ENCODE measurements around the gene UFC1.

Gene UFC1

DNA sequence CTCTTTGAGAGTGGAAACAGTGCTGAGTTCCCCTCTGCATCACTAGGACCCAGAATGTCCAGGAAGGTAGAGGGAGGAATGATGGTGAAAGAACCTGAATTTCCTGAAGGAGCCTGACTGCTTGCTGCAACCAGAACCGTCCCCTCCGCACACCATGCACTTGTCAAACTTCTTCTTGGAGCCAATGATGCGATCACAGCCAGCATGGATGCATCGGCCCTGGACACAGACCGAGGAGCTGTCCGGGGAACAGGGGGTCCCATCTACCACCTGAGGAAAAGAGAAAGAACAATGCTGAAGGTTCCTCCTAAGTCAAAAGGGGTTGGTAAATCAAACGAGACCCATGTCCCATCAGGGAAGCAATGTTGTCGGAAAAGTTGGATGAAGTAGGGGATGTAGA is 38.2 kb downstream of the UFC1 start:
- H3K27me3 ChIP-seq (ENCODE audit: control insufficient read depth, low read length): no peaks in the 10 kb centered on the region
- TF ChIP-seq, protein P1, sequence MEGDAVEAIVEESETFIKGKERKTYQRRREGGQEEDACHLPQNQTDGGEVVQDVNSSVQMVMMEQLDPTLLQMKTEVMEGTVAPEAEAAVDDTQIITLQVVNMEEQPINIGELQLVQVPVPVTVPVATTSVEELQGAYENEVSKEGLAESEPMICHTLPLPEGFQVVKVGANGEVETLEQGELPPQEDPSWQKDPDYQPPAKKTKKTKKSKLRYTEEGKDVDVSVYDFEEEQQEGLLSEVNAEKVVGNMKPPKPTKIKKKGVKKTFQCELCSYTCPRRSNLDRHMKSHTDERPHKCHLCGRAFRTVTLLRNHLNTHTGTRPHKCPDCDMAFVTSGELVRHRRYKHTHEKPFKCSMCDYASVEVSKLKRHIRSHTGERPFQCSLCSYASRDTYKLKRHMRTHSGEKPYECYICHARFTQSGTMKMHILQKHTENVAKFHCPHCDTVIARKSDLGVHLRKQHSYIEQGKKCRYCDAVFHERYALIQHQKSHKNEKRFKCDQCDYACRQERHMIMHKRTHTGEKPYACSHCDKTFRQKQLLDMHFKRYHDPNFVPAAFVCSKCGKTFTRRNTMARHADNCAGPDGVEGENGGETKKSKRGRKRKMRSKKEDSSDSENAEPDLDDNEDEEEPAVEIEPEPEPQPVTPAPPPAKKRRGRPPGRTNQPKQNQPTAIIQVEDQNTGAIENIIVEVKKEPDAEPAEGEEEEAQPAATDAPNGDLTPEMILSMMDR (IDR thresholded peaks at IDR 0.05; ENCODE audit: low read depth, low read length, poor library complexity, severe bottlenecking): no peak
- no peak for TF ChIP-seq EZH2phosphoT487 (IDR thresholded peaks at IDR 0.05; ENCODE audit: borderline replicate concordance, low read length)
- no peak overlapping the region for H3K4me2 ChIP-seq (ENCODE audit: low read length)
- H3K27ac ChIP-seq (ENCODE audit: low read depth, low read length): no peak overlapping the region
- peaks cover 32% of the 10 kb centered on the region for H3K4me1 ChIP-seq (ENCODE audit: control insufficient read depth, low read length)
- H3K79me2 ChIP-seq (ENCODE audit: control insufficient read depth, low read length): no peaks in the 10 kb centered on the region
- 0 out of 2 replicates have a peak, but pooled peaks cover 6% of the 10 kb centered on the region for H3F3A ChIP-seq (ENCODE audit: control insufficient read depth, insufficient read depth)
- no peaks in the 10 kb centered on the region for H4K20me1 ChIP-seq (ENCODE audit: control insufficient read depth, insufficient read depth, low read depth, low read length)
- H3K9me2 ChIP-seq (replicated peaks; ENCODE audit: control insufficient read depth, low read length): no peaks in the 10 kb centered on the region
- H3K36me3 ChIP-seq (ENCODE audit: control insufficient read depth, low read length): no peaks in the 10 kb centered on the region
- no peaks in the 10 kb centered on the region for H3K9me3 ChIP-seq (ENCODE audit: control insufficient read depth, insufficient read depth, low read length)
- H3K4me3 ChIP-seq (ENCODE audit: low read length): no peak overlapping the region

DNA sequence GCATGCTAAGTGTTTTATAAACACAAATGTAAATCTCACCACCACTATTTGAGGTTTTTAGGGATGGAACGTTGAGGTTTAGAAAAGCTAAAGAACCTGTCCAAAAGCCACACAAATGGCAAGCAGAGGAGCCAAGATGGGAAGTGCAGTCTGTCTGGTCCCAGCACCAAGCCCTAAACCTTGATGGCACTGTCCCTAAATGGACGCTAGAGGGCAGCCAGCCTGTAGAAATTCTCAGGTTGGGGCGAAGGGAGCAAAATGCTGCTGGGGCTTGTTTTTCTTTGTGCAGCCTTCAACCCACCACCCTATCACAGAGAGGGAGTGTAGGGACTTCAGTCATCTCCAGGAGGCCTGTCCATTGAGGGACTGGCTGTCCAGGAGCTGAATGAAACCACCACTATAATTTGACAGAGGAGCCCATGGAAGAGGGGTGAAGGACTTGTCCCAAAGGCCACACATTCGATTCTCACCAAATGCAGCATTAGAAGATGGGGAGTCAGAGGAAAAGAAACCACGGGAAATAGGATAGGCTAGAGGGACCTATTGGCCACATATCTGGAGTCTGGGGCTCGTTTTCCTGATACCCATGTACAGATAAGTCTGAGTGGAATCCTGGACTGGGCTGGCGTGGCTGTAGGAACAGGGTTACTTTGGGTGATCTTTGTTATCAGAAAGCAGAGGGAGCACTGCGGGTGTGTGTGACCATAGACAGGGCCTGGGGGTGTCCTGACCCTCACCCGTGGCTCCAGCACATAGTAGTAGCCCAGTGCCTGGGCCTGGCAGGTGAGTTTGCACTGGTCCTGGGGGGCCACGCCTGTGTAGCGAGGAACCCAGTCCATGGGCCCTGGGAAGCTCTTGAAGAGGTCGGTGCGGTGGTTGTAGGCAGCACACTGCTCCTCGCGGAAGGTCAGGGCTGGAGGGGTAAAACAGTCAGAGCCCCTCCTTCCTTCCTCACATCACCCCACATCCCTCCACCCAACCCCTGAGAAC is 39.0 kb downstream of the UFC1 start:
- Histone ChIP-seq H3K36me3 (ENCODE audit: control insufficient read depth, low read length) (no peaks in the 10 kb centered on the region), H3K9me3 (ENCODE audit: control insufficient read depth, insufficient read depth, low read length) (no peaks in the 10 kb centered on the region), H3F3A (ENCODE audit: control insufficient read depth, insufficient read depth) (0 out of 2 replicates have a peak, but pooled peaks cover 3% of the 10 kb centered on the region), H3K4me3 (ENCODE audit: low read length) (no peak overlapping the region), H3K4me2 (ENCODE audit: low read length) (no peak overlapping the region), H3K27ac (ENCODE audit: low read depth, low read length) (no peak overlapping the region), H3K79me2 (ENCODE audit: control insufficient read depth, low read length) (no peaks in the 10 kb centered on the region), H3K9me2 (replicated peaks; ENCODE audit: control insufficient read depth, low read length) (no peaks in the 10 kb centered on the region), H3K27me3 (ENCODE audit: control insufficient read depth, low read length) (no peaks in the 10 kb centered on the region), H3K4me1 (ENCODE audit: control insufficient read depth, low read length) (peaks cover 26% of the 10 kb centered on the region), H4K20me1 (ENCODE audit: control insufficient read depth, insufficient read depth, low read depth, low read length) (no peaks in the 10 kb centered on the region)
- no peak for TF ChIP-seq EZH2phosphoT487 (IDR thresholded peaks at IDR 0.05; ENCODE audit: borderline replicate concordance, low read length)
- TF ChIP-seq, protein P1 (IDR thresholded peaks at IDR 0.05; ENCODE audit: low read depth, low read length, poor library complexity, severe bottlenecking): peak; percentile 86

DNA sequence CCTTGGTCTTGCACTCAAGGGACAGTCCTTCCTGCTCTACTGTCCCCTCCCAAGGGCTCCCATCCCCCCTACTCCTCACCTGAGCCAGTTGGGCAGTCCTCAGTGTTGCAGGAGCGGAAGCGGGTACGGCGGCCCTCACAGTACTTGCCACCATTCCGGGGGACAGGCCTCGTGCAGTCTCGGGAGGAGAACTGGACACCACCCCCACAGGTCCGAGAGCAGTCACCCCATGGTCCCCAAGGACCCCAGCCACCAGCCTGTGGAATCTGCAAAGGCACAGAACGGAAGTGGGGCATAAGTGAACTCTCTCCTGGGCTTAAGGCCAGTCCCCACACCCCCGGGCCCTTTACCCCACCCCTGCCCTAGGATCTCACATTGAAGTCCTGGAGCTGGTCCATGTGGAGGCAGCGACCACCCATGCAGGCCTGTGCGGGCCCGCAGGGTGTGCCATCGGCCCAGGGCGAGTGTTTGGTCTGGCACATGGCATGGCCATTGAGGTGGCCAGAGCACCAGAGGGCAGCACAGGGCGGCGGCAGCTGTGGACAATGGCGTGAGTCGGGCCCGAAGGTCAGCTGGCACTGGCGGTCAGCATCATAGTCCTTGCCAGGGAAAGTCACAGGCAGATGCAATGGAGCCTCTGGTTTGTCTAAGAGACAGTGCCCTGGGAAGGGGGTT is 39.9 kb downstream of the UFC1 start:
- Histone ChIP-seq H3K4me1 (ENCODE audit: control insufficient read depth, low read length) (peaks cover 26% of the 10 kb centered on the region), H3K9me2 (replicated peaks; ENCODE audit: control insufficient read depth, low read length) (no peaks in the 10 kb centered on the region), H3K27me3 (ENCODE audit: control insufficient read depth, low read length) (no peaks in the 10 kb centered on the region), H3K27ac (ENCODE audit: low read depth, low read length) (no peak overlapping the region), H3K36me3 (ENCODE audit: control insufficient read depth, low read length) (no peaks in the 10 kb centered on the region), H3F3A (ENCODE audit: control insufficient read depth, insufficient read depth) (0 out of 2 replicates have a peak, but pooled peaks cover 3% of the 10 kb centered on the region), H3K9me3 (ENCODE audit: control insufficient read depth, insufficient read depth, low read length) (no peaks in the 10 kb centered on the region), H3K4me2 (ENCODE audit: low read length) (no peak overlapping the region), H3K79me2 (ENCODE audit: control insufficient read depth, low read length) (no peaks in the 10 kb centered on the region), H3K4me3 (ENCODE audit: low read length) (no peak overlapping the region), H4K20me1 (ENCODE audit: control insufficient read depth, insufficient read depth, low read depth, low read length) (no peaks in the 10 kb centered on the region)
- TF ChIP-seq, protein P1 (IDR thresholded peaks at IDR 0.05; ENCODE audit: low read depth, low read length, poor library complexity, severe bottlenecking): no peak
- TF ChIP-seq EZH2phosphoT487 (IDR thresholded peaks at IDR 0.05; ENCODE audit: borderline replicate concordance, low read length): no peak

All from DOHH2 (cell line).